NCI-H345 treated with DMSO at 0.1 percent for 48 hours (cell line): ENCODE measurements around the gene RANBP3L.
"Not testable (repeated sequence)": the region's sequence is repeated elsewhere in the genome, so short reads cannot be mapped to it uniquely, and the experiment has no call there.

Experiments used
- DNase-seq: peaks from one replicate; lab custom pipeline; 2025; ENCODE audit not compliant: unreplicated experiment; lab: John Stamatoyannopoulos, UW

The RANBP3L gene

GRCh38 chr5:36214436-36214835, 87.3 kb downstream of the RANBP3L start:
- DNase-seq: no peak

GRCh38 chr5:36209664-36210063, 92.0 kb downstream of the RANBP3L start:
- no peak for DNase-seq

GRCh38 chr5:36208786-36209185, 92.9 kb downstream of the RANBP3L start:
- no peak for DNase-seq

- DNase-seq: no peak
Measured at GRCh38 chr5:36206913-36207312, 94.8 kb downstream of the RANBP3L start.

GRCh38 chr5:36205329-36205728, 96.4 kb downstream of the RANBP3L start:
- DNase-seq: no peak

GRCh38 chr5:36202521-36202961, 99.2 kb downstream of the RANBP3L start:
- no peak for DNase-seq

- DNase-seq: no peak
Measured at GRCh38 chr5:36200513-36200912, 101.2 kb downstream of the RANBP3L start.

- DNase-seq: no peak
Measured at GRCh38 chr5:36199620-36200019, 102.1 kb downstream of the RANBP3L start.

- not testable (repeated sequence) for DNase-seq
Measured at GRCh38 chr5:36198783-36199182, 102.9 kb downstream of the RANBP3L start.
